Mesenchymal stem cell (in vitro differentiated cells and primary cell): ENCODE results near the gene PKDCC.
A peak's percentile ranks its signal among the peaks of the same experiment; 100 is the strongest.
"Not testable (repeated sequence)": the region's sequence is repeated elsewhere in the genome, so short reads cannot be mapped to it uniquely, and the experiment has no call there.

ENCODE experiments used
- DNase-seq: peaks from one replicate; pipeline ENCODE4 v3.0.0-alpha.2; 2013
- H2AFZ ChIP-seq: one replicate; pipeline ENCODE4 v1.6.1; 2013; ENCODE audit warnings: low read depth, mild to moderate bottlenecking, control low read depth, inconsistent platforms, low read length, moderate library complexity
- H2AK5ac ChIP-seq: 2 replicates; pipeline ENCODE4 v1.6.1; 2013; ENCODE audit warnings: low read length, moderate library complexity, mild to moderate bottlenecking, inconsistent platforms; ENCODE audit not compliant: severe bottlenecking
- H2BK120ac ChIP-seq: one replicate; pipeline ENCODE4 v1.6.1; 2013; ENCODE audit warnings: low read depth, mild to moderate bottlenecking, inconsistent platforms, low read length, moderate library complexity
- H2BK12ac ChIP-seq, 2 experiments: one replicate each; pipeline ENCODE4 v1.6.1; 2013; ENCODE audit warnings: inconsistent platforms in 2 of 2, low read length in 2 of 2, mild to moderate bottlenecking in 2 of 2, moderate library complexity in 2 of 2, control low read depth in 1 of 2
- H2BK15ac ChIP-seq: one replicate; pipeline ENCODE4 v1.6.1; 2013; ENCODE audit warnings: mild to moderate bottlenecking, low read depth, inconsistent platforms; ENCODE audit not compliant: poor library complexity, severe bottlenecking
- H2BK5ac ChIP-seq: 2 replicates; pipeline ENCODE4 v1.6.1; 2013; ENCODE audit warnings: low read depth, mild to moderate bottlenecking, low read length, control low read depth, inconsistent platforms; ENCODE audit not compliant: poor library complexity, severe bottlenecking
- H3K14ac ChIP-seq, 2 experiments: one replicate each; pipeline ENCODE4 v1.6.1; 2013; ENCODE audit warnings: inconsistent platforms in 2 of 2, low read length in 2 of 2, control low read depth in 1 of 2, mild to moderate bottlenecking in 1 of 2, moderate library complexity in 1 of 2
- H3K18ac ChIP-seq, 2 experiments: one replicate each; pipeline ENCODE4 v1.6.1; 2013; ENCODE audit warnings: inconsistent platforms in 2 of 2, low read length in 2 of 2, control low read depth in 1 of 2, low read depth in 1 of 2, mild to moderate bottlenecking in 1 of 2
- H3K23ac ChIP-seq, 2 experiments: one replicate each; pipeline ENCODE4 v1.6.1; 2013; ENCODE audit warnings: inconsistent platforms in 2 of 2, low read length in 2 of 2, mild to moderate bottlenecking in 2 of 2, moderate library complexity in 2 of 2, control low read depth in 1 of 2
- H3K27ac ChIP-seq: 2 replicates; pipeline ENCODE4 v1.5.1; 2013; ENCODE audit warnings: mild to moderate bottlenecking, moderate library complexity, low read length, control low read depth, inconsistent platforms; ENCODE audit not compliant: poor library complexity, severe bottlenecking
- H3K27me3 ChIP-seq, 2 experiments: 2 replicates each; pipeline versions ENCODE4 v1.6.1 to v1.7.0; 2013; ENCODE audit warnings: low read length in 2 of 2, mild to moderate bottlenecking in 2 of 2, moderate library complexity in 2 of 2, control low read depth in 1 of 2, inconsistent platforms in 1 of 2; ENCODE audit not compliant: control insufficient read depth in 1 of 2, insufficient read depth in 1 of 2
- H3K36me3 ChIP-seq, 2 experiments: 2 replicates each; pipeline versions ENCODE4 v1.6.1 to v1.7.0; 2013; ENCODE audit warnings: low read length in 2 of 2, control low read depth in 1 of 2, inconsistent platforms in 1 of 2, low read depth in 1 of 2, mild to moderate bottlenecking in 1 of 2; ENCODE audit not compliant: insufficient read depth in 2 of 2, control insufficient read depth in 1 of 2
- H3K4ac ChIP-seq, 2 experiments: one replicate each; pipeline ENCODE4 v1.6.1; 2013; ENCODE audit warnings: inconsistent platforms in 2 of 2, low read length in 2 of 2, mild to moderate bottlenecking in 2 of 2, moderate library complexity in 2 of 2, control low read depth in 1 of 2, low read depth in 1 of 2
- H3K4me1 ChIP-seq: 2 replicates; pipeline ENCODE4 v1.6.1; 2013; ENCODE audit warnings: low read depth, low read length, control low read depth; ENCODE audit not compliant: control insufficient read depth, insufficient read depth
- H3K4me2 ChIP-seq: 2 replicates; pipeline ENCODE4 v1.6.1; 2013; ENCODE audit warnings: low read length, mild to moderate bottlenecking, inconsistent platforms; ENCODE audit not compliant: poor library complexity, severe bottlenecking
- H3K4me3 ChIP-seq, 2 experiments: 2 replicates each; pipeline versions ENCODE4 v1.5.1 to v1.7.0; 2013; ENCODE audit warnings: low read length in 2 of 2, mild to moderate bottlenecking in 2 of 2, control low read depth in 1 of 2, low read depth in 1 of 2; ENCODE audit not compliant: insufficient read depth in 1 of 2
- H3K79me1 ChIP-seq: replicated peaks from 2 replicates; pipeline ENCODE4 v1.6.1; 2013; ENCODE audit warnings: mild to moderate bottlenecking, control low read depth, low read length, inconsistent platforms; ENCODE audit not compliant: poor library complexity, severe bottlenecking
- H3K9ac ChIP-seq: 2 replicates; pipeline ENCODE4 v1.7.0; 2013; ENCODE audit warnings: mild to moderate bottlenecking, low read length, moderate library complexity
- H3K9me3 ChIP-seq: 2 replicates; pipeline ENCODE4 v1.7.0; 2013; ENCODE audit warnings: mild to moderate bottlenecking, low read length; ENCODE audit not compliant: control insufficient read depth
- H4K8ac ChIP-seq: one replicate; pipeline ENCODE4 v1.6.1; 2013; ENCODE audit warnings: inconsistent platforms, mild to moderate bottlenecking, low read length, moderate library complexity
- H4K91ac ChIP-seq: one replicate; pipeline ENCODE4 v1.6.1; 2013; ENCODE audit warnings: mild to moderate bottlenecking, low read length, inconsistent platforms
- WGBS: methylation state at CpG from one replicate; pipeline ENCODE4 v1.1.7; 2013; ENCODE audit warnings: mixed read lengths; 5-methylcytosine and 5-hydroxymethylcytosine counted together

The PKDCC gene

GRCh38 chr2:42063431-42064171, 15.8 kb downstream of the PKDCC start:
- H4K91ac ChIP-seq: no peak overlapping the region
- peak overlapping the region in 1 of 2 experiments; percentile 11 for H3K14ac ChIP-seq
- H2BK15ac ChIP-seq: no peak overlapping the region
- H3K79me1 ChIP-seq: no peaks in the 10 kb centered on the region
- H3K23ac ChIP-seq: no peak overlapping the region
- 48% methylated on average over 5 of the region's 5 CpGs for WGBS
- H2BK120ac ChIP-seq: peak overlapping the region; percentile 29
- no peak overlapping the region for H2AFZ ChIP-seq
- peak overlapping the region in 1 of 2 experiments; percentile 57 for H3K4ac ChIP-seq
- peak overlapping the region; percentile 50 to 54 for H3K18ac ChIP-seq
- H3K9me3 ChIP-seq: no peaks in the 10 kb centered on the region
- H2AK5ac ChIP-seq: no peak overlapping the region
- DNase-seq: peak; percentile 77
- peaks cover 3% of the 10 kb centered on the region for H3K4me1 ChIP-seq
- no peak overlapping the region for H4K8ac ChIP-seq
- peaks cover 2 to 4% of the 10 kb centered on the region in 2 experiments for H3K27me3 ChIP-seq
- no peak overlapping the region for H3K27ac ChIP-seq
- peaks cover 15 to 20% of the 10 kb centered on the region in 2 experiments for H3K36me3 ChIP-seq
- H3K9ac ChIP-seq: no peak overlapping the region
- H3K4me2 ChIP-seq: no peak overlapping the region
- H3K4me3 ChIP-seq: no peak overlapping the region
- peak overlapping the region; percentile 62 to 83 for H2BK12ac ChIP-seq
- no peak overlapping the region for H2BK5ac ChIP-seq

GRCh38 chr2:42064417-42064942, 16.7 kb downstream of the PKDCC start:
- Histone ChIP-seq H3K9me3 (no peaks in the 10 kb centered on the region), H4K8ac (no peak overlapping the region), H3K36me3 (peaks cover 6 to 12% of the 10 kb centered on the region in 2 experiments), H2AK5ac (no peak overlapping the region), H4K91ac (no peak overlapping the region), H2BK15ac (no peak overlapping the region), H3K27ac (no peak overlapping the region), H3K4me1 (peaks cover 3% of the 10 kb centered on the region), H3K4me2 (no peak overlapping the region), H3K79me1 (no peaks in the 10 kb centered on the region), H3K4ac (no peak overlapping the region), H3K14ac (no peak overlapping the region), H3K23ac (no peak overlapping the region), H3K18ac (no peak overlapping the region), H2BK12ac (no peak overlapping the region), H3K9ac (no peak overlapping the region), H2BK5ac (no peak overlapping the region), H3K4me3 (no peak overlapping the region), H3K27me3 (peaks cover 8 to 12% of the 10 kb centered on the region in 2 experiments), H2BK120ac (no peak overlapping the region), H2AFZ (no peak overlapping the region)
- WGBS: 14% methylated on average over 6 of the region's 8 CpGs
- peak; percentile 91 for DNase-seq

- H4K8ac ChIP-seq, H3K9ac ChIP-seq, H2AFZ ChIP-seq, H3K4me1 ChIP-seq, H3K4me3 ChIP-seq, H3K79me1 ChIP-seq, DNase-seq, H3K4ac ChIP-seq, H3K18ac ChIP-seq, H4K91ac ChIP-seq, H3K23ac ChIP-seq, H3K27ac ChIP-seq, H2BK5ac ChIP-seq, H3K36me3 ChIP-seq, H2AK5ac ChIP-seq, H2BK120ac ChIP-seq, H3K4me2 ChIP-seq, H2BK15ac ChIP-seq, H2BK12ac ChIP-seq, H3K14ac ChIP-seq, H3K9me3 ChIP-seq: not testable (repeated sequence)
- peaks cover 8 to 13% of the 10 kb centered on the region in 2 experiments for H3K27me3 ChIP-seq
- WGBS: 100% methylated on average over 3 of the region's 5 CpGs
These were observed 17.9 kb downstream of the PKDCC start for GRCh38 chr2:42065753-42066152.

GRCh38 chr2:42067001-42067400, 19.2 kb downstream of the PKDCC start:
- H3K4me2 ChIP-seq, H2BK120ac ChIP-seq, H3K27ac ChIP-seq, H4K8ac ChIP-seq, H3K18ac ChIP-seq, H2BK5ac ChIP-seq, H3K9ac ChIP-seq, H2AFZ ChIP-seq, H3K9me3 ChIP-seq, DNase-seq, H4K91ac ChIP-seq, H3K4me3 ChIP-seq, H2AK5ac ChIP-seq, H3K36me3 ChIP-seq, H3K79me1 ChIP-seq, H3K4ac ChIP-seq, H2BK15ac ChIP-seq, H3K4me1 ChIP-seq, H3K23ac ChIP-seq, H3K14ac ChIP-seq, H2BK12ac ChIP-seq: not testable (repeated sequence)
- peaks cover 8 to 13% of the 10 kb centered on the region in 2 experiments for H3K27me3 ChIP-seq
- 95% methylated on average over 7 of the region's 9 CpGs for WGBS
